Right lung (tissue), 10 donors: ENCODE data around the gene HTT. TPM values are rescaled to one million over a fixed set of nuclear protein-coding genes. Genes with fewer than 3 reads are reported as not detected.

Source experiments
- DNase-seq, 2 donors: peaks; one replicate each; pipeline ENCODE4 v3.0.0-alpha.2; 2013
- long read RNA-seq, 8 donors: transcript quantifications; one replicate each; lab custom pipeline, GENCODE V29; 2026
- polyA plus RNA-seq, 5 donors: library from polyadenylated mRNA; unstranded; fragments of 120-200 nt; gene quantifications; one replicate each; pipeline versions ENCODE4 v1.2.1 to v1.2.3, GENCODE V29; 2013; ENCODE audit warnings: inconsistent platforms in 1 of 5, low replicate concordance in 1 of 5; ENCODE audit not compliant: insufficient read length in 5 of 5, insufficient read depth in 1 of 5

Gene HTT
- polyA plus RNA-seq, result 10 to 100 TPM; 27.9 to 34.4 (median 32.0) TPM
- long read RNA-seq, donor 1, partial matches to known transcripts, result 0 of 1 reads
- long read RNA-seq, donor 1, other reads (novel, unspliced or antisense), result 0 of 1 reads
- long read RNA-seq, donor 2, result 0 reads
- long read RNA-seq, donor 3, partial matches to known transcripts, result 6 of 6 reads
- long read RNA-seq, donor 3, other reads (novel, unspliced or antisense), result 0 of 6 reads
- long read RNA-seq, donor 4, result 0 reads
- long read RNA-seq, donor 5, partial matches to known transcripts, result 0 of 3 reads
- long read RNA-seq, donor 5, other reads (novel, unspliced or antisense), result 0 of 3 reads
- long read RNA-seq, donor 6, partial matches to known transcripts, result 20 of 20 reads
- long read RNA-seq, donor 6, other reads (novel, unspliced or antisense), result 0 of 20 reads
- long read RNA-seq, donor 7, partial matches to known transcripts, result 0 of 1 reads
- long read RNA-seq, donor 7, other reads (novel, unspliced or antisense), result 0 of 1 reads
- long read RNA-seq, donor 8, result 0 reads

DNA sequence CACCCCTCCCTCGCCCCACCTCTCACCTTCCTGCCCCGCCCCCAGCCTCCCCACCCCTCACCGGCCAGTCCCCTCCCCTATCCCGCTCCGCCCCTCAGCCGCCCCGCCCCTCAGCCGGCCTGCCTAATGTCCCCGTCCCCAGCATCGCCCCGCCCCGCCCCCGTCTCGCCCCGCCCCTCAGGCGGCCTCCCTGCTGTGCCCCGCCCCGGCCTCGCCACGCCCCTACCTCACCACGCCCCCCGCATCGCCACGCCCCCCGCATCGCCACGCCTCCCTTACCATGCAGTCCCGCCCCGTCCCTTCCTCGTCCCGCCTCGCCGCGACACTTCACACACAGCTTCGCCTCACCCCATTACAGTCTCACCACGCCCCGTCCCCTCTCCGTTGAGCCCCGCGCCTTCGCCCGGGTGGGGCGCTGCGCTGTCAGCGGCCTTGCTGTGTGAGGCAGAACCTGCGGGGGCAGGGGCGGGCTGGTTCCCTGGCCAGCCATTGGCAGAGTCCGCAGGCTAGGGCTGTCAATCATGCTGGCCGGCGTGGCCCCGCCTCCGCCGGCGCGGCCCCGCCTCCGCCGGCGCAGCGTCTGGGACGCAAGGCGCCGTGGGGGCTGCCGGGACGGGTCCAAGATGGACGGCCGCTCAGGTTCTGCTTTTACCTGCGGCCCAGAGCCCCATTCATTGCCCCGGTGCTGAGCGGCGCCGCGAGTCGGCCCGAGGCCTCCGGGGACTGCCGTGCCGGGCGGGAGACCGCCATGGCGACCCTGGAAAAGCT, at the start of gene HTT, which contains the start of gene HTT-AS:
Gene HTT, plus strand, starts transcription at position 604 of the 768 bp plus-strand sequence. Its CDS starts 145 bp downstream, at position 749.
Gene HTT-AS, minus strand, starts transcription at position 461 of the 768 bp plus-strand sequence.
- DNase-seq, result peak; percentile 97 to 98

DNA sequence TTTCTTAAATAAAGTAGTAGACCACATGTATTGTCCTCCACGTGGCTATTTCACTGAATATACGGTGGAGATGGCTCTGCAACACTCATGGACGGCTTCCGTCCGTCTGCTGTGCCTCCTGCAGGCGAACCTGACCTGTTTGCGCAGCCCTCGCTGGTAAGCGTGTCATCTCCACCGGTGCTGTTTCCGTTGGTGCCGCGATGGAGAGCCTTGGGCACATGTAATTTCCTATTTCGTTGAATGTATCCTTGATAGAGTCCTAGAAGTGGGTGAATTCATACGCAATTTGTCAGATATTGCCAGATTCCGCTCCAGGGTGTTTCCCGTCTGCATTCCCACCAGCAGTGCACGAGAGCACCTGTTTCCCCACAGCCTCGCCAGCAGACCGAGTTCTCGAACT, 48.6 kb upstream of the HTT start:
- no peak for DNase-seq

DNA sequence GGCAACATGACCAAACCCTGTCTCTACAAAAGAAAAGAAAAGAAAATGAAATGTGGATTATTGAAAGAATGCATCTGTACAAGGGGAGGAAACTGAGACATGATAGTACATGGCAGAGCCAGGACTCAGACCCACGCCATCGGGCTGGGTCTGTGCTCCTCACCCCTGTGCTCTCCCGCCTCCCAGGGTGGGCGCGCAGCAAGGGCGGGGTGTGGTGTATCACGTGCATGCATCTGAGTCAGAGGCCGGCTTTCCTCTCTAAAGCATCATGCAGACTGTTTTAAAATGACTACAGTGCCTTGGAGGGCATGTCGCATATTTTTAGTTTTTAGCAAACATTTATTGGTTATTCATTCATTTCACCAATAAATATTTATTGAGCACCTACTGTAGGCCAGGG, 47.9 kb upstream of the HTT start:
- DNase-seq, result no peak

DNA sequence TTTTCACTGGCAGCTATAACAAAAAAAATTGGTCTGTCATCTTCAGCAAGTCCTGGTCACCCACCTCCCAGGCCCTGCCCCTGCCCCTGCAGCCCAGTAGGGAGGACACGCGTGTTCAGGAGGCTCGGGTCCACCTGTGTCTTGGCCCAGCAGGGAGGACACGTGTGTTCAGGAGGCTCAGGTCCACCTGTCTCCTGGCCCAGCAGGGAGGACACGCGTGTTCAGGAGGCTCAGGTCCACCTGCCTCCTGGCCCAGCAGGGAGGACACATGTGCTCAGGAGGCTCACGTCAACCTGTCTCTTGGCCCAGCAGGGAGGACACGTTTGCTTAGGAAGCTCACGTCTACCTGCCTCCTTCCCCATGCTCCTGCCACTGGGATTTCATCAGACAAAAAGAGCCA, 45.0 kb upstream of the HTT start:
- DNase-seq, result no peak

DNA sequence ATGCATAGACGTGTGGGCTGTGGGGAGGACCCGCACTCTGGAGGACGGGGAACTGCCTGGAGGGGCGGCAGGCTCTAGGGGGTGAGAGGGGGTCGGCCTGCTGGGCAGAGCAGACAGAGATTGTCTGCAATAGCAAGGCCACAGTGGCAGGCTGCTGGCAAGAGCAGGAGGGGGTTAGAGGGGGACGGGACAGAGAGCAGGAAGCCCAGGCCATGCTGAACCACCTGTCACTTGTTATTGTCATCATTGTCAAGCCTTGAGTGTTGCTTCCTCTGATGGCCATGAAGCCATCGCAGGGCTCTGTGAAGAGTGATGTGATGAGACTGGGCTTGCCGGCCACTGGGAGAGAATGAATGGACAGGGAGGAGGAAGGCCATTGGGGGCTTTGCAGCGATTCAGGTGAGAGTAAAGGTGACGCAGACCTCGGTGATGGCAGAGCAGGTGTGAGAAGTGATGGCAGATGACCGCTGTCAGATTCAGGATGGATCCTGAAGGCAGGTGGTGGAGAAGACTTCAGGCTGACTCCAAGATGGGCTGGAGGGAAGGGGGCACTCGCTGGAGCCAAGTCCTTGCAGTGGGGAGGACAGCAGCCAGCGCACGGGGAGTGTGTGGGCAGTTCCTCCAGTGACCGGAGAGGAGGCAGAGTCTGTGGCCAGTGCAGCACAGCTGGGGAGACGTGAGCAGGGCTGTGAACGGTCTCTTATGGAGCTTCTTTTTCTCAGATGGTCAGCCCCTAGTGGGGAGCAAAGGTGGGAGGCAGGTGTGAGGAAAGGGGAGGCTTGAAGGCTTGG, 43.7 kb upstream of the HTT start:
- no peak for DNase-seq

DNA sequence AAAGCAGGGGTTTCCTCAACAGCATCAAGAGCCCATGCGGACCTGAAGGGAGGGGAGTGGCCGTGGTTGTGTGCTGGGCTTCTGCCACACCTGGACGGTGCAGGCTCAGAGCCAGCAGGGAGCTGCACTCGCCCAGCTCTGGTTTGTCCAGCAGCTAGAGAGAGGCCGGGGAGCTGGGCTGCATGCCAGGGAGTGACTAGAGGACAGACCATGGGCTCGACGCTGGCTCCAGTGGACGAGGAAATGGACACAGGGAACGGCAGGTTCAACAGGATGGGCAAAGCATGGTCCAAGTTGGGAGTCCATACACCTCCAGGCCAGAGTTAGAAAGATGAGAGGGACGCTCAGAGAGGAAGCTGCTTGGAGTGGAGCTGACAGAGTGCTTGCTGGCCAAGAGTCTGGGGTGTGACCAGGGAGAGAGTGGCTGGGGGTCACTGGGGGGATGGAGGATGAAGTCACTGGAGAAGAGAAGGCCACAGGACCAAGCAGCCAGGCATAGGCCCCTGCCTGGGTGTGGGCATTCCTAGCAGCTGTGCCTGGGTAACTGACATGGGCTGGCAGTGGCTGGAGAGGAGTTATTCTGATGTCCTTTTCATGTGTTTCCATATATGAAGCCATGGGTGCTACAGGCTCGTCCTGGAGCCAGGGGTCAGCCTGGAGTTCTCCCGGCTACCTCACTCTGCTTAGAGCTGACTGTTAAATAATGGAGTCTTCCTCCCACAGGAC, 43.0 kb upstream of the HTT start:
- no peak for DNase-seq

DNA sequence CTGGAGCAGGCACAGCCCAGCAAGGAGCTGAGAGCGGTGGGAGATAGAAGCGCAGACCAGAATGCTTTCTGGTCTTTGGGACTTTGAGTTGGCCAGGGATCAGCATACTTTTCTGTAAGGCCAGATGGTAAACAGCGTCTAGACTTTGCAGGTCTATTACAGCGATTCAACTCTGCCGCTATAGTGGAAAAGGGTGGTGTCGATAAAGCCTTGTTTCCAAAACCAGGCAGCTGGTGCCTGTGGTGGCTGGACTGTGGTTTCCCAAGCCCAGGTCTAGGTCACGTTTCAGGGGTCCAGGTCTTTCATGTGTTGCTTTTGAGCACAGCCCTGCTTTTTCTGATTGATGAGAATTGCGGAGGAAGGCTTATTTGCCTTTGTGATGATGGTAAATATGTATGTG, 40.2 kb upstream of the HTT start:
- no peak for DNase-seq

DNA sequence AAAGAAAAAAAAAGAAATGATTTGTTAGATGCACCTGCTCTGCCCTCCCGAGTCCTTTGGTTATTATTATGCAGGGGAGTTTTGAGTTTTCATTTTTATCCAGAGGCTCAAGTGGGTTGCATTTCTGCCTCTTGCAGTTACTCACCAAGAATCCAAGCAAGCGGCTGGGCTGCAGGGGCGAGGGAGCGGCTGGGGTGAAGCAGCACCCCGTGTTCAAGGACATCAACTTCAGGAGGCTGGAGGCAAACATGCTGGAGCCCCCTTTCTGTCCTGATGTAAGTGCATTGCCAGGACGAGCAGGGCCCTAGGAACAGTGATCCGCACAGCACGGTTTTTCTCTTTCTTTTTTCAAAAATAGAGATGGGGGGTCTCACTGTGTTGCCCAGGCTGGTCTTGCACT, 39.2 kb upstream of the HTT start:
- DNase-seq, result no peak

DNA sequence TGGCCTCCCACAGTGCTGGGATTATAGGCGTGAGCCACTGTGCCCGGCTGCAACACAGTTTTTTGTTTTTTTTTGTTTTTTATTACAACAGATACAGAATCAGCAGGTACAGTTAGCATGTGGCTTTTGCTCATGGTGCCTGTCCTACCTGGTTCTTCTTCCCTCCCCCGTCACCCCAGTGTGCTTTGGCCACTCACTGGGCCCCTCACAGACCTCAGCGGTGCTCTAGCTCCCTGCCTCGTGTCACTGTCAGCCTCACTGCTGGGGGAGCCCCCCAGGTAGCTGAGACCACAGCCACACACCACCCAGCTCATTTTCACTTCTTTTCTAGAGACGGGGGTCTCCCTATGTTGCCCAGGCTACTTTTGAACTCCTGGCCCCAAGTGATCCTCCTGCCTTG, 38.8 kb upstream of the HTT start:
- no peak for DNase-seq

DNA sequence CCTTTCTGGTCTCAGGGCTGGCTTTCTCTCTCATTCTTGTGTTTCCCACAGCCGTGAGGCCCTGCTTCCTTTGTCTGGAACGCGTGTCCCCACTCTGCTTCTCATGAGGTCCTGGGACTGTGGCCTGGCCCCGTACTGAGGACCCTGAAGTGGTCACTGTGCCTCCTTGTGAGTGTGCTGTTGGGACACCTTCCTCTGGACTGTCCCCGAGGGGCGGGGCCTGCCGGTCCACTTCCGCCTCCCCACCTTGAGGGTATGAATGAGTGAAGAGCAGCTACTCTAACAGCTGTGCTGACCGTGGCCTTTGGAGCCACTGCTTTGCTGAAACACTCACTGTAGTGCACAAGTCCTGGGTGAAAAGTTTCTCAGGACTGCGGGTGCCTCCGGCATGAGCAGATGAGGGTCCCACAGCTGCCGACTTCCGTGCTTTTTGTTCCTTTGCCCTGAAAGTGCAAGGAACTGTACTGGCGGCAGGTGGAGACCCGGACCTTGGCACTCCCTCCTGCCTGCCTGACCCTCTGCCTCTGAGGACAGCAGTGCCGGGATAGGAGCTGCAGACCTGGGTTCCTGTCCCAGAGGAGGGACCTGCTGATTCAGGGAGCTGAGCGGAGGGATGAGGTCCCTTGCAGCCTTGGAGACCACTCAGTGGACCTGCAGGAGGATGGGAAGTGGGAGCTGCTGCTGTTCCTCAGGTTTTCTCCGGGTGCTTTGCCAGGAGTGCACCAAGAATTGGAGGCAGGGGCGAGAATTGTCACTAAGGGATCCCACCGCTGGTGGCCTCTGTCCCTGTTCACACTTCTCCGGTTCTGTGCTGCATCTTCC, 38.1 kb upstream of the HTT start:
- no peak for DNase-seq

DNA sequence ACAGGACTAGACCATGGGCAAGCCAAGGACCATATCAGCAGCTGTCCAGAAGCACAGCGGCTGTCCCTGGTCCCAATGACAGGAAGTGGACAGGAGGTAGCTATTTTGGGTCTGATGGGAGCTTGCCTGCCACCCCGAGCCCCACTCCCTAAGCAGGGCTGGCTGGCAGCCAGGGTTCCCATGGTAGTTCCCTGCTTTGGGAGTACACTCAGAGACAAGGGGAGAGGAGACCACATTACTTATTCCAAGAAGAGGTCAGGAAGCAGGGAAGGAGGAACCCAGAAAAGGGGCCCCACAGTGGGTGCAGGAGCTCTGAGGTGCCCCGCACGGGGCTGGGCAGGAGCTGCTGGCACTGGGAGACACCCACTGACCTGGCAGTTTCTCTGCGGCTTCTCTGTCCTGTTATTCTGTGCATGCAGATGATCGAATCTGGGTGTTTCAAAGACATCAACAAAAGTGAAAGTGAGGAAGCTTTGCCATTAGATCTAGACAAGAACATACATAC, 36.5 kb upstream of the HTT start:
- peak in 1 of 2 donors; percentile 44 for DNase-seq

DNA sequence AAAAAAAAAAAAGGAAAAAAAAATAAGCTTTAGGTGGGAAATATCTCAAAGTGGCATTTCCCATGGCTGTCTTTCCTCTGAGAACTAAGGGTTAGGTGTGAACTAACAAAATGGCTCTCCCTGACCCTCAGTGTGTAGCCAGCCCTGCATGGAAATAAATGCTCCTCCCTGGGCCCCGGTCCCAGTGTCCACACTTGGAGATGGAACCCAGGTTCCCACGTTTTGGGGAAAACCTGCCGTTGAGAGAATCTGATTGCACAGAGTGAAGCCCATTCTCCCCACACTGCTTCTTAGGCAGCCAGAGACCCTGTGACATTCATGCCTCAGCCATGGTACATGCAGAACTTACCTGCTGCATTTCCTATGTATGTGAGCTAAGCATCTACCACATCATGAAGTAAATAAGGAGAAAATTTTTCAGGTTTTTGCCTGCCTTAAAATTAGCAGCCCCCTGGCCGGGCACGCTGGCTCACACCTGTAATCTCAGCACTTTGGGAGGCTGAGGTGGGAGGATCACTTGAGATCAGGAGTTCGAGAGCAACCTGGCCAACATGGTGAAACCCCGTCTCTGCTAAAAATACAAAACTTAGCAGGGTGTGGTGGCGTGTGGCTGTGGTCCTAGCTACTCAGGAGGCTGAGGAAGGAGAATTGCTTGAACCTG, 34.6 kb upstream of the HTT start:
- DNase-seq, result no peak

DNA sequence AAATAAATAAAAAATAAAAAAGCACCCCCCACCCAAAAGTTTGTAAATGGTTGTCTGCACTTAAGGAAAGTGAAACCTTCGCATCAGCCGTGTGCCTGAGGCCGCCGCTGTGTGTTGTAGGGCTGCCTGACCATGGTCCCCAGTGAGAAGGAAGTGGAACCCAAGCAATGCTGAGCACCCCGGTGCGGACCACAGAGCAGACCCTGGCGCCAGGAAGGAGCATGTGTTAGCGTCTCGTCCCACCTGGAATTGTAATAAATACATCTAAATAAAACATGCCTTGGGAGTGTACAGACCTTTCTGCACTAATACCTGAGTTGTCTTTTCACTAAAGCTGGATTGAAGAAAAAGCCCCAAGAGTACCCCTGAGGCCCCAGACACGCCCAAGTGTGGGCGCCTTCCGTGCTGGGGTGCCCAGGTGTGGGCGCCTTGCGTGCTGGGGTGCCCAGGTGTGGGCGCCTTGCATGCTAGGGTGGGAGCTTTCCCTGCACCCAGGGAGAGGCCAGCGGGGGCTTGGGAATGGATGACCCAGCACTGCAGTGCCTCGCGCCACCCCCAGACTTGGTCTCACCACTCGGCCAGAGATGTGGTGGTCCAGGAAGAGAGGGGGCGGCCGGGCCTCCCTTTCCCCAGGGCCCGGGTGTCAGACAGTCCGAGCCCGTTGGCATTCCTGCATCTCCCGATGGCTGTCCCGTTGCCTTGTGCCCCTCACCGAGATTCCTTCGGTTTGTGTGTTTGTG, 33.9 kb upstream of the HTT start:
- no peak for DNase-seq

DNA sequence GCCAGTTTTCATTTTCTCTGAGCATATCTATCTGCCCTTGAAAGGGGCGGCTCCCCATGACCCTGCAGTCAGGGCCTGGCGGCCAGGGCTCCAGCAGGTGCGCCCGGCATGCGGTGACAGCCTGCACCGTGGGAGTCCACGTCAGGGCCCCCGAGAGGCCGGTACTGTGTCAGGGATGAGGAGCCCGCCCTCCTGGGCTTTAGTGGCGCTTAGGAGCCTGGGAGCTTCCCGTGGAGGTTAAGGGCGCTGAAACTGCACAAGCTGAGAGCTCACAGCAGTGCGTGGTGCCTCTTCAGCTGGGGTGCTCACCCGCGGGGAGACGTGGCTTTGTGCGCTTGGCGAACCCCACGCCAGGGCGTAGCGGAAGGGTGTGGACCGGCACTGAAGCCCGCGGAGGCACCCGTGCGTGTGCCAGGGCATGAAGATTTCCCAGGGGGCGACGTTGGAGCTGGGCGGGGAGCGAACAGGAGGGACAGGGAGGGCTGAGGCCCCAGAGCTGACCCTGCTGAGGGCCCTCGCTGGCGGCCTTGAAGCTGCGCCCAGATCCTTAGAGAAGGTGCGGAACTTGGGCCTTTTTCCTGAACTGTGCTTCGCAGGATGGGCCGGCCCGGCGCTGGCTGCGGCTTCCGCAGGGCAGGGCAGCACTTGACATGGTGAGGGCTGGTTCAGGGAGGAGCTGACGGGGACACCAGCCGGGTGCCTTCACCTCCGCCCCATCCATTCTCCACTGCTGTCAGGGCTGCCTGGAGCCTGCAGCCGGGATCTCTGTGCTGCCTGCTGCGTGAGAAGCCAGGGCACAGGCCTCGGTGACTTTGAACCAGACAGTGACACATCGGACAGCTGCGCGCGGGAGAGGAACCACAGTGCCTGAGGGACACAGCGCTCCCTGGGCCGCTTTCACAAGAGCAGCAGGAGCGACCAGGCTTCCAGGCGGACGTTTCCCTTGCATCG, 33.0 kb upstream of the HTT start:
- peak in 1 of 2 donors; percentile 49 for DNase-seq

DNA sequence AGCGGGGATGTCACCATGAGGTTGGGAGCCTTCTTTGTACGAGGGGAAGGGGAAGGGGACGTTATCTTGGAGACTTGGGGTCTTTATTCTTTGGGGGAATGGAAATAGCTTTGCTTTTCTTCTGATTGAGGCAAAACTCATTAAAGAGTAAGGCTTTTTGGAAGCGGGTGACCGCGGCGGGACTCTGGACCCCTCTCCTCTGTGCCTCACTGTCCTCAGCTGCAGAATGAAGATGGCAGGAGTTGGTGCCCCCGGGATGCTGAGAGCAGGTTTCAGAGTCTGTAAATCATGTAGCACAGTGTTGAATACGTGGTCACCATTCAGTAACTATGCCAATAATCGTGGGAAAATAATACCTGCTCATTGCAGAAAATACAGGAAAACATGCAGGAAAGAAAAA, 32.3 kb upstream of the HTT start:
- no peak for DNase-seq

DNA sequence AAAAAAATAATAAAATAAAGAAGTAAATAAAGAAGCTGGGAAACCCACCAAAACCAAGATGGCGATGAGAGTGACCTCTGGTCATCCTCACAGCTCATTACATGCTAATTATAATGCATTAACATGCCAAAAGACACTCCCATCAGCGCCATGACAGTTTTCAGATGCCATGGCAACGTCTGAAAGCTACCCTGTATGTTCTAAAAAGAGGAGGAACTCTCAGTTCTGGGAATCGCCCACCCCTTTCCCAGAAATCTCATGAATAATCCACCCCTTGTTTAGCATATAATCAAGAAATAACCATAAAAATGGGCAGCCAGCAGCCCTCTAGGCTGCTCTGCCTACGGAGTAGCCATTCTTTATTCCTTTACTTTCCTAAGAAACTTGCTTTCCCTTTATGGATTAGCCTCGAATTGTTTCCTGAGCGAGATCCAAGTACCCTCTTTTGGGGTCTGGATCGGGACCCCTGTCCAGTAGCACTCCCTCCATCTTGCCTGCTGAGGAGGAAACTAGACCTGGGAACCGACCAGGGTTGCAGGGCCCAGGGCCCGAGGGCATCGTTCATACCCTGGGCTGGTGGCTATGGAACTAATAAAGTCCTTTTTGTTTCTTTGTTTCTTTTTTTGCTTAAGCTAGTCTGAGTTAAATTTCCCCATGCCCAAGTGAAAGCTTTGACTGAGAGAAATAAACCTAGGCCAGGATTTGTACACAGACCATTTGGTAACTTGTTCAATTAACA, 31.0 kb upstream of the HTT start:
- no peak for DNase-seq
